ENCODE results near the gene SMYD2.

DNA sequence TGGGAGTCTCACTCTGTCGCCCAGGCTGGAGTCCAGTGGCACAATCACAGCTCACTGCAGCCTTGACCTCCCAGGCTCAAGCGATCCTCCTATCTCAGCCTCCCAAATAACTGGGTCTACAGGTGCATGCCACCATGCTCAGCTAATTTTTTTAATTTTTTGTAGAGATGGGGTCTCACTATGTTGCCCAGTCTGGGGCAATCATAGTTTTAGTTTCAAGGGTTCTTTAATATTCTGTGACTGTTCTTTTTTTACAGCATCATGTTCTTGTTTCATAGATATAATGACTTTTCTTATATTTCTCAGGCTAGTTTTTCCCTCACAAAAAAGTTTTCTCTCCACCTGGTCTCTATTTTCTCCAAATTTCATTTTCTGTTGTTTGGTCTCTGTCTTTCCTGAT, 25.4 kb upstream of the SMYD2 start:
- TF ChIP-seq, protein P1, sequence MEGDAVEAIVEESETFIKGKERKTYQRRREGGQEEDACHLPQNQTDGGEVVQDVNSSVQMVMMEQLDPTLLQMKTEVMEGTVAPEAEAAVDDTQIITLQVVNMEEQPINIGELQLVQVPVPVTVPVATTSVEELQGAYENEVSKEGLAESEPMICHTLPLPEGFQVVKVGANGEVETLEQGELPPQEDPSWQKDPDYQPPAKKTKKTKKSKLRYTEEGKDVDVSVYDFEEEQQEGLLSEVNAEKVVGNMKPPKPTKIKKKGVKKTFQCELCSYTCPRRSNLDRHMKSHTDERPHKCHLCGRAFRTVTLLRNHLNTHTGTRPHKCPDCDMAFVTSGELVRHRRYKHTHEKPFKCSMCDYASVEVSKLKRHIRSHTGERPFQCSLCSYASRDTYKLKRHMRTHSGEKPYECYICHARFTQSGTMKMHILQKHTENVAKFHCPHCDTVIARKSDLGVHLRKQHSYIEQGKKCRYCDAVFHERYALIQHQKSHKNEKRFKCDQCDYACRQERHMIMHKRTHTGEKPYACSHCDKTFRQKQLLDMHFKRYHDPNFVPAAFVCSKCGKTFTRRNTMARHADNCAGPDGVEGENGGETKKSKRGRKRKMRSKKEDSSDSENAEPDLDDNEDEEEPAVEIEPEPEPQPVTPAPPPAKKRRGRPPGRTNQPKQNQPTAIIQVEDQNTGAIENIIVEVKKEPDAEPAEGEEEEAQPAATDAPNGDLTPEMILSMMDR (IDR thresholded peaks at IDR 0.05) = no peak
- TF ChIP-seq POLR2A (IDR thresholded peaks at IDR 0.05) = no peak

Data from lower leg skin (tissue), 3 donors.